HEK293 (cell line): Measurements from ENCODE around the gene PDE4D.

Experiments used
- CTCF ChIA-PET: fragments of 350-600 bp; formaldehyde crosslinking; extraction: SDS; loops from one replicate; lab custom pipeline; 2021; ENCODE audit warnings: antibody characterized with exemption; lab: Yijun Ruan, JAX
- POLR2A ChIA-PET: fragments of 300-600 bp; formaldehyde crosslinking; extraction: SDS; loops from one replicate; lab custom pipeline; 2020; ENCODE audit warnings: antibody characterized with exemption, inconsistent platforms; lab: Yijun Ruan, JAX
- H3K27ac ChIP-seq: fragments of 200-500 bp; sonication (Bioruptor generic); 2 replicates; pipeline ENCODE4 v1.5.1; 2014; ENCODE audit warnings: low read depth, low read length, control low read depth, inconsistent platforms; ENCODE audit errors: extremely low read depth
- H3K36me3 ChIP-seq, 2 experiments: fragments of 200-500 bp in 1 of 2; sonication (Bioruptor generic) in 1 of 2; 1 replicate in 1 of 2; 2 replicates in 1 of 2; pipeline ENCODE4 v1.5.1; 2014 to 2017; ENCODE audit warnings: inconsistent platforms in 2 of 2, low read length in 2 of 2; ENCODE audit not compliant: control insufficient read depth in 2 of 2, insufficient read depth in 1 of 2
- H3K4me1 ChIP-seq: fragments of 200-500 bp; sonication (Bioruptor generic); 2 replicates; pipeline ENCODE4 v1.5.1; 2014; ENCODE audit warnings: mild to moderate bottlenecking, low read length, inconsistent platforms; ENCODE audit not compliant: control insufficient read depth, insufficient read depth
- H3K4me3 ChIP-seq: 2 replicates; pipeline ENCODE4 v1.5.1; 2011; ENCODE audit warnings: low read depth, mild to moderate bottlenecking, control low read depth, low read length, moderate library complexity
- H3K9me3 ChIP-seq: fragments of 200-500 bp; sonication (Bioruptor generic); 2 replicates; pipeline ENCODE4 v1.5.1; 2014; ENCODE audit warnings: low read depth, low read length, inconsistent platforms; ENCODE audit not compliant: control insufficient read depth, insufficient read depth
- GFI1B ChIP-seq: fragments of 450-650 bp; formaldehyde crosslinking; IDR thresholded peaks from 2 replicates; pipeline ENCODE4 v1.5.1; 2016; ENCODE audit warnings: missing biosample characterization, missing genetic modification characterization
- HOXC10 ChIP-seq: sonication (generic); formaldehyde crosslinking; IDR thresholded peaks from 2 replicates; pipeline ENCODE4 v1.8.1; 2023; ENCODE audit warnings: mild to moderate bottlenecking, missing genetic modification reagents
- PRDM2 ChIP-seq: fragments of 450-650 bp; formaldehyde crosslinking; IDR thresholded peaks from 2 replicates; pipeline ENCODE4 v1.5.1; 2016; ENCODE audit warnings: missing biosample characterization, missing genetic modification characterization, borderline replicate concordance
- SALL2 ChIP-seq: fragments of 450-650 bp; formaldehyde crosslinking; IDR thresholded peaks from 2 replicates; pipeline ENCODE4 v1.5.0; 2017; ENCODE audit warnings: missing biosample characterization, mild to moderate bottlenecking, missing genetic modification characterization, borderline replicate concordance
- SP7 ChIP-seq: fragments of 450-650 bp; formaldehyde crosslinking; IDR thresholded peaks from 2 replicates; pipeline ENCODE4 v1.5.1; 2016; ENCODE audit warnings: missing biosample characterization, missing genetic modification characterization
- TCF7L2 ChIP-seq: IDR thresholded peaks from 2 replicates; pipeline ENCODE4 v1.6.1; 2011; ENCODE audit warnings: low read depth, mild to moderate bottlenecking, inconsistent platforms, low read length, moderate library complexity, borderline replicate concordance
- ZFHX2 ChIP-seq: fragments of 450-650 bp; formaldehyde crosslinking; conservative IDR thresholded peaks from 2 replicates; pipeline ENCODE4 v1.5.1; 2016; ENCODE audit warnings: missing biosample characterization, missing genetic modification characterization
- ZIC2 ChIP-seq: fragments of 450-650 bp; formaldehyde crosslinking; IDR thresholded peaks from 2 replicates; pipeline ENCODE4 v1.5.1; 2016; ENCODE audit warnings: missing biosample characterization, missing genetic modification characterization
- ZNF121 ChIP-seq: fragments of 450-650 bp; formaldehyde crosslinking; IDR thresholded peaks from 2 replicates; pipeline ENCODE4 v1.5.1; 2016; ENCODE audit warnings: missing biosample characterization, missing genetic modification characterization
- ZNF138 ChIP-seq: fragments of 450-650 bp; formaldehyde crosslinking; IDR thresholded peaks from 2 replicates; pipeline ENCODE4 v1.5.1; 2016; ENCODE audit warnings: missing biosample characterization, missing genetic modification characterization, borderline replicate concordance
- ZNF155 ChIP-seq: fragments of 450-650 bp; formaldehyde crosslinking; IDR thresholded peaks from 2 replicates; pipeline ENCODE4 v1.5.1; 2016; ENCODE audit warnings: missing biosample characterization, missing genetic modification characterization
- ZNF223 ChIP-seq: fragments of 450-650 bp; formaldehyde crosslinking; IDR thresholded peaks from 2 replicates; pipeline ENCODE4 v1.5.1; 2016; ENCODE audit warnings: missing biosample characterization, missing genetic modification characterization
- ZNF239 ChIP-seq: fragments of 450-650 bp; formaldehyde crosslinking; IDR thresholded peaks from 2 replicates; pipeline ENCODE4 v1.5.1; 2016; ENCODE audit warnings: missing biosample characterization, missing genetic modification characterization
- ZNF24 ChIP-seq: fragments of 450-650 bp; formaldehyde crosslinking; IDR thresholded peaks from 2 replicates; pipeline ENCODE4 v1.5.1; 2016; ENCODE audit warnings: missing biosample characterization, missing genetic modification characterization
- ZNF324 ChIP-seq: fragments of 450-650 bp; formaldehyde crosslinking; IDR thresholded peaks from 2 replicates; pipeline ENCODE4 v1.5.1; 2016; ENCODE audit warnings: missing biosample characterization, missing genetic modification characterization
- ZNF404 ChIP-seq: fragments of 450-650 bp; formaldehyde crosslinking; IDR thresholded peaks from 2 replicates; pipeline ENCODE4 v1.5.1; 2017; ENCODE audit warnings: missing biosample characterization, missing genetic modification characterization
- ZNF530 ChIP-seq: fragments of 450-650 bp; formaldehyde crosslinking; IDR thresholded peaks from 2 replicates; pipeline ENCODE4 v1.5.1; 2016; ENCODE audit warnings: low read depth, missing biosample characterization, missing genetic modification characterization
- ZNF549 ChIP-seq: fragments of 450-650 bp; IDR thresholded peaks from 2 replicates; pipeline ENCODE4 v1.5.1; 2018; ENCODE audit warnings: missing biosample characterization, missing genetic modification characterization, mild to moderate bottlenecking, inconsistent platforms, moderate library complexity
- ZNF558 ChIP-seq: fragments of 450-650 bp; formaldehyde crosslinking; IDR thresholded peaks from 2 replicates; pipeline ENCODE4 v1.5.1; 2016; ENCODE audit warnings: missing biosample characterization, missing genetic modification characterization
- ZNF560 ChIP-seq: fragments of 450-650 bp; formaldehyde crosslinking; IDR thresholded peaks from 2 replicates; pipeline ENCODE4 v1.5.1; 2017; ENCODE audit warnings: missing biosample characterization, missing genetic modification characterization, borderline replicate concordance
- ZNF585B ChIP-seq: fragments of 450-650 bp; formaldehyde crosslinking; IDR thresholded peaks from 2 replicates; pipeline ENCODE4 v1.5.1; 2016; ENCODE audit warnings: missing biosample characterization, missing genetic modification characterization
- ZNF600 ChIP-seq: fragments of 450-650 bp; formaldehyde crosslinking; IDR thresholded peaks from 2 replicates; pipeline ENCODE4 v1.5.1; 2016; ENCODE audit warnings: missing biosample characterization, missing genetic modification characterization
- ZNF610 ChIP-seq: fragments of 450-650 bp; formaldehyde crosslinking; IDR thresholded peaks from 2 replicates; pipeline ENCODE4 v1.5.1; 2016; ENCODE audit warnings: missing biosample characterization, missing genetic modification characterization, borderline replicate concordance
- ZNF768 ChIP-seq: fragments of 450-650 bp; formaldehyde crosslinking; IDR thresholded peaks from 2 replicates; pipeline ENCODE4 v1.5.1; 2018; ENCODE audit warnings: missing biosample characterization, mild to moderate bottlenecking, missing genetic modification characterization

Gene PDE4D

GRCh38 chr5:59139695-59140094, 753.8 kb downstream of the PDE4D start:
- Histone ChIP-seq H3K36me3 (no peaks in the 10 kb centered on the region), H3K4me1 (no peaks in the 10 kb centered on the region), H3K27ac (no peak overlapping the region), H3K9me3 (no peaks in the 10 kb centered on the region), H3K4me3 (no peak overlapping the region)
- TF ChIP-seq PRDM2 (tag by site-specific recombination): no peak
- TF ChIP-seq ZNF558: no peak
- ChIA-PET CTCF (interaction anchor here (1.0 to 2.1 kb wide), 2 partner anchors 11 to 34 kb away, joined by 3 to 7 read pairs; no protein-coding TSS in a partner anchor), POLR2A (no interaction called here)

- Histone ChIP-seq H3K4me3 (no peak overlapping the region), H3K9me3 (no peaks in the 10 kb centered on the region), H3K27ac (no peak overlapping the region), H3K4me1 (peaks cover 11% of the 10 kb centered on the region; the same call in 1 of the 2 replicates), H3K36me3 (no peaks in the 10 kb centered on the region)
- ChIA-PET CTCF (interaction anchor here (0.6 to 2.1 kb wide), 6 partner anchors 12 to 1646 kb away, joined by 3 to 7 read pairs (median 4); no protein-coding TSS in a partner anchor), POLR2A (no interaction called here)
- no peak for TF ChIP-seq TCF7L2
Observed at GRCh38 chr5:59138509-59138908, 755.0 kb downstream of the PDE4D start.

- no peak overlapping the region for H3K4me3 ChIP-seq
- no peaks in the 10 kb centered on the region for H3K9me3 ChIP-seq
- no peak overlapping the region for H3K27ac ChIP-seq
- CTCF ChIA-PET: interaction anchor here (1.1 to 2.1 kb wide), 3 partner anchors 36 to 246 kb away, joined by 4 to 7 read pairs (median 4); no protein-coding TSS in a partner anchor
- peaks cover 11% of the 10 kb centered on the region; the same call in 1 of the 2 replicates for H3K4me1 ChIP-seq
- no peak for TF ChIP-seq ZNF24
- no peak for TF ChIP-seq ZNF600 (tag by site-specific recombination)
- TF ChIP-seq ZNF324 (tag by site-specific recombination): no peak
- no peak for TF ChIP-seq ZFHX2 (tag by site-specific recombination)
- no peak for TF ChIP-seq ZNF155 (tag by site-specific recombination)
- TF ChIP-seq TCF7L2: no peak
- TF ChIP-seq SALL2: no peak
- no peak for TF ChIP-seq ZNF549 (tag by site-specific recombination)
- TF ChIP-seq, all 188 proteins: peak for 0
- H3K36me3 ChIP-seq: no peaks in the 10 kb centered on the region
- POLR2A ChIA-PET: no interaction called here
Observed at GRCh38 chr5:59137846-59138245, 755.7 kb downstream of the PDE4D start.

- CTCF ChIA-PET: interaction anchor here (0.6 kb wide), 1 partner anchor 33 kb away, joined by 3 read pairs; no protein-coding TSS in a partner anchor
- H3K4me1 ChIP-seq: peaks cover 11% of the 10 kb centered on the region; the same call in 1 of the 2 replicates
- H3K9me3 ChIP-seq: no peaks in the 10 kb centered on the region
- H3K36me3 ChIP-seq: no peaks in the 10 kb centered on the region
- POLR2A ChIA-PET: no interaction called here
- no peak overlapping the region for H3K27ac ChIP-seq
- no peak overlapping the region for H3K4me3 ChIP-seq
- no peak for TF ChIP-seq ZNF560 (tag by site-specific recombination)
- no peak for TF ChIP-seq HOXC10 (CRISPR knock-in tag)
- TF ChIP-seq ZNF585B (tag by site-specific recombination): no peak
- TF ChIP-seq ZNF138 (tag by site-specific recombination): no peak
- no peak for TF ChIP-seq SP7
- TF ChIP-seq GFI1B: no peak
- TF ChIP-seq ZNF768 (tag by site-specific recombination): no peak
- TF ChIP-seq ZIC2 (tag by site-specific recombination): no peak
- no peak for TF ChIP-seq ZNF610 (tag by site-specific recombination)
- no peak for TF ChIP-seq ZNF223
- no peak for TF ChIP-seq ZNF404 (tag by site-specific recombination)
- TF ChIP-seq ZNF121 (tag by site-specific recombination): no peak
- no peak for TF ChIP-seq ZNF530 (tag by site-specific recombination)
- no peak for TF ChIP-seq ZNF239 (tag by site-specific recombination)
Observed at GRCh38 chr5:59136549-59136948, 757.0 kb downstream of the PDE4D start.
